Activated CD4-positive, alpha-beta T cell treated with anti-CD3 and anti-CD28 coated beads for 36 hours (primary cell): ENCODE results near the gene MCRIP2. TPM values are rescaled to one million over a fixed set of nuclear protein-coding genes. Genes with fewer than 3 reads are reported as not detected.

ENCODE experiments used
- ATAC-seq: fragments of 200-7000 bp; cut with Tn5 transposase; one replicate; pipeline ENCODE4 v1.10.0; 2021; ENCODE audit warnings: mild to moderate bottlenecking, moderate library complexity
- CTCF ChIA-PET: fragments of 350-600 bp; sonication (Branson Sonifier 250); formaldehyde crosslinking; loops from one replicate; lab custom pipeline; 2021; ENCODE audit warnings: antibody characterized with exemption; lab: Charles Lee
- POLR2A ChIA-PET: fragments of 350-600 bp; sonication (Branson Sonifier 250); formaldehyde crosslinking; loops from one replicate; lab custom pipeline; 2021; ENCODE audit warnings: antibody characterized with exemption, inconsistent platforms; lab: Charles Lee
- DNase-seq: peaks from one replicate; pipeline ENCODE4 v3.0.0-alpha.2; 2020
- H3K27ac Mint-ChIP-seq: one replicate; pipeline ENCODE4 v1.8.0; 2021; ENCODE audit warnings: mixed read lengths
- H3K27me3 Mint-ChIP-seq: one replicate; pipeline ENCODE4 v1.8.0; 2021; ENCODE audit warnings: mixed read lengths
- H3K36me3 Mint-ChIP-seq: one replicate; pipeline ENCODE4 v1.8.0; 2021; ENCODE audit warnings: low read depth, mixed read lengths
- H3K4me1 Mint-ChIP-seq: one replicate; pipeline ENCODE4 v1.8.0; 2021; ENCODE audit warnings: mixed read lengths
- H3K4me3 Mint-ChIP-seq: one replicate; pipeline ENCODE4 v1.8.0; 2021; ENCODE audit warnings: mild to moderate bottlenecking, moderate library complexity, mixed read lengths
- H3K9me3 Mint-ChIP-seq: one replicate; pipeline ENCODE4 v1.8.0; 2021; ENCODE audit warnings: low read depth, mixed read lengths
- intact Hi-C, 2 experiments: fragments of 100-400 bp; cut with DNase I in 1 of 2; cut with micrococcal nuclease in 1 of 2; formaldehyde crosslinking; loops; one replicate each; pipeline versions ENCODE4 v1.14.2 to v1.15.1; 2022 to 2024; cut with DNase I, micrococcal nuclease
- total RNA-seq, 2 experiments: library from RNA; stranded (reverse); gene quantifications; one replicate each; pipeline ENCODE4 v1.2.3, GENCODE V29; 2021

MCRIP2 gene
- total RNA-seq, 2 experiments from 2014 or later, result 28.5 to 44.0 TPM

GRCh38 chr16:667780-668518 lies 26.3 kb downstream of the MCRIP2 start, which contains the start of gene RHOT2:
RHOT2 (plus strand) TSS chr16:668132; CDS start chr16:668200, 68 bp downstream.
- Mint-ChIP-seq H3K36me3 (peaks cover 17% of the 10 kb centered on the region), H3K9me3 (no peaks in the 10 kb centered on the region), H3K27me3 (no peaks in the 10 kb centered on the region), H3K4me1 (peaks cover 6% of the 10 kb centered on the region), H3K27ac (peak within 1 kb of the TSS; percentile 85), H3K4me3 (peak within 1 kb of the TSS; percentile 76)
- ChIA-PET POLR2A (no interaction called here), CTCF (interaction anchor here (0.6 to 1.3 kb wide), 5 partner anchors 9 to 69 kb away, joined by 3 to 6 read pairs (median 3); partner anchors contain the start of gene WDR90)
- DNase-seq (peak; percentile 96), ATAC-seq (peak; percentile 98)
- intact Hi-C loops, result loop anchor here in 1 of 2 experiments (1.0 to 2.0 kb wide), 8 partner anchors 11 to 1291 kb away; partner anchors contain the start of genes DECR2, JMJD8, METTL26 and NDUFB10

- ChIA-PET POLR2A (no interaction called here), CTCF (interaction anchor here (1.0 to 1.3 kb wide), 2 partner anchors 10 to 68 kb away, joined by 3 read pairs; no protein-coding TSS in a partner anchor)
- Mint-ChIP-seq H3K9me3 (no peaks in the 10 kb centered on the region), H3K4me3 (peak overlapping the region; percentile 76), H3K27me3 (no peaks in the 10 kb centered on the region), H3K27ac (peak overlapping the region; percentile 63), H3K36me3 (peaks cover 18% of the 10 kb centered on the region), H3K4me1 (peaks cover 6% of the 10 kb centered on the region)
- DNase-seq (peak; percentile 43), ATAC-seq (no peak)
- intact Hi-C loops, result loop anchor here in 1 of 2 experiments (1.0 to 2.0 kb wide), 8 partner anchors 11 to 1291 kb away; partner anchors contain the start of genes DECR2, JMJD8, METTL26 and NDUFB10
These were observed 27.0 kb downstream of the MCRIP2 start for GRCh38 chr16:668519-669171.

- H3K4me3 Mint-ChIP-seq, result peak overlapping the region; percentile 76
- peaks cover 6% of the 10 kb centered on the region for H3K4me1 Mint-ChIP-seq
- ATAC-seq (no peak), DNase-seq (no peak)
- POLR2A ChIA-PET, result no interaction called here
- H3K9me3 Mint-ChIP-seq, result no peaks in the 10 kb centered on the region
- H3K27me3 Mint-ChIP-seq, result no peaks in the 10 kb centered on the region
- peaks cover 18% of the 10 kb centered on the region for H3K36me3 Mint-ChIP-seq
- no peak overlapping the region for H3K27ac Mint-ChIP-seq
- intact Hi-C loops, result loop anchor here in 1 of 2 experiments (2.0 kb wide), 3 partner anchors 15 to 269 kb away; partner anchors contain the start of genes DECR2 and JMJD8
- CTCF ChIA-PET, result no interaction called here
These were observed 28.0 kb downstream of the MCRIP2 start for GRCh38 chr16:669666-670065.

GRCh38 chr16:670485-671352 lies 29.1 kb downstream of the MCRIP2 start:
- intact Hi-C loops, result no loop called here
- no peak for DNase-seq
- ATAC-seq, result no peak
- Mint-ChIP-seq H3K27me3 (peaks cover 2% of the 10 kb centered on the region), H3K36me3 (peaks cover 18% of the 10 kb centered on the region), H3K4me1 (peaks cover 9% of the 10 kb centered on the region), H3K9me3 (no peaks in the 10 kb centered on the region), H3K27ac (no peak overlapping the region), H3K4me3 (no peak overlapping the region)
- POLR2A ChIA-PET, result no interaction called here
- CTCF ChIA-PET, result interaction anchor here (0.7 kb wide), 1 partner anchor 8 kb away, joined by 5 read pairs; no protein-coding TSS in a partner anchor

- Mint-ChIP-seq H3K4me1 (peaks cover 9% of the 10 kb centered on the region), H3K27ac (no peak overlapping the region), H3K36me3 (peaks cover 18% of the 10 kb centered on the region), H3K27me3 (peaks cover 2% of the 10 kb centered on the region), H3K4me3 (no peak overlapping the region), H3K9me3 (no peaks in the 10 kb centered on the region)
- intact Hi-C loops, result no loop called here
- CTCF ChIA-PET, result no interaction called here
- DNase-seq (no peak), ATAC-seq (no peak)
- POLR2A ChIA-PET, result no interaction called here
These were observed 29.9 kb downstream of the MCRIP2 start for GRCh38 chr16:671353-672131.

GRCh38 chr16:672371-672770 lies 30.7 kb downstream of the MCRIP2 start:
- H3K27me3 Mint-ChIP-seq, result peaks cover 2% of the 10 kb centered on the region
- no peaks in the 10 kb centered on the region for H3K9me3 Mint-ChIP-seq
- peaks cover 18% of the 10 kb centered on the region for H3K36me3 Mint-ChIP-seq
- no peak for DNase-seq
- H3K4me1 Mint-ChIP-seq, result peaks cover 12% of the 10 kb centered on the region
- no peak overlapping the region for H3K27ac Mint-ChIP-seq
- H3K4me3 Mint-ChIP-seq, result no peak overlapping the region
- ChIA-PET POLR2A (no interaction called here), CTCF (interaction anchor here (0.9 kb wide), 1 partner anchor 27 kb away, joined by 4 read pairs; no protein-coding TSS in a partner anchor)
- no peak for ATAC-seq
- intact Hi-C loops, result no loop called here

- DNase-seq (no peak), ATAC-seq (no peak)
- intact Hi-C loops, result no loop called here
- no peak overlapping the region for H3K27ac Mint-ChIP-seq
- CTCF ChIA-PET, result interaction anchor here (0.9 kb wide), 1 partner anchor 27 kb away, joined by 4 read pairs; no protein-coding TSS in a partner anchor
- H3K27me3 Mint-ChIP-seq, result peaks cover 2% of the 10 kb centered on the region
- H3K9me3 Mint-ChIP-seq, result no peaks in the 10 kb centered on the region
- no peak overlapping the region for H3K4me3 Mint-ChIP-seq
- H3K36me3 Mint-ChIP-seq, result peaks cover 18% of the 10 kb centered on the region
- POLR2A ChIA-PET, result no interaction called here
- H3K4me1 Mint-ChIP-seq, result peaks cover 8% of the 10 kb centered on the region
These were observed 31.2 kb downstream of the MCRIP2 start for GRCh38 chr16:672851-673250.

- Mint-ChIP-seq H3K4me1 (peaks cover 8% of the 10 kb centered on the region), H3K9me3 (no peaks in the 10 kb centered on the region), H3K36me3 (peaks cover 18% of the 10 kb centered on the region), H3K27ac (no peak overlapping the region), H3K4me3 (no peak overlapping the region), H3K27me3 (peaks cover 2% of the 10 kb centered on the region)
- ChIA-PET POLR2A (no interaction called here), CTCF (interaction anchor here (0.9 kb wide), 1 partner anchor 26 kb away, joined by 4 read pairs; no protein-coding TSS in a partner anchor)
- ATAC-seq (no peak), DNase-seq (no peak)
- intact Hi-C loops, result no loop called here
These were observed 31.9 kb downstream of the MCRIP2 start for GRCh38 chr16:673399-673991.

GRCh38 chr16:674214-674881 lies 32.7 kb downstream of the MCRIP2 start:
- Mint-ChIP-seq H3K4me1 (peaks cover 8% of the 10 kb centered on the region), H3K27me3 (peaks cover 2% of the 10 kb centered on the region), H3K27ac (no peak overlapping the region), H3K9me3 (no peaks in the 10 kb centered on the region), H3K36me3 (peaks cover 14% of the 10 kb centered on the region), H3K4me3 (no peak overlapping the region)
- ChIA-PET POLR2A (no interaction called here), CTCF (no interaction called here)
- intact Hi-C loops, result no loop called here
- ATAC-seq, result no peak
- DNase-seq, result no peak
